D721Med (cell line): ENCODE results near the gene LDAF1.

Experiments
- DNase-seq: peaks from one replicate; pipeline ENCODE4 v3.0.0; 2011; ENCODE audit warnings: low spot score; ENCODE audit not compliant: insufficient read length
- FAIRE-seq: peaks from 2 replicates; lab custom pipeline; 2011; peaks lifted over from hg19 to GRCh38; lab: Jason Lieb, UNC
- CTCF ChIP-seq: IDR thresholded peaks from 2 replicates; pipeline ENCODE4 v1.5.1; 2012; ENCODE audit warnings: mild to moderate bottlenecking, control low read depth; ENCODE audit not compliant: insufficient read depth; ENCODE audit errors: missing control alignments

Gene LDAF1

GRCh38 chr16:21156767-21157467 is 1.6 kb upstream of the LDAF1 start:
- peak; percentile 55 for DNase-seq
- peak; percentile 68 for TF ChIP-seq CTCF
- FAIRE-seq, result no peak

GRCh38 chr16:21157632-21158031 is 842 bp upstream of the LDAF1 start:
- no peak for FAIRE-seq

GRCh38 chr16:21159281-21159951 is 942 bp downstream of the LDAF1 start:
- no peak for TF ChIP-seq CTCF
- no peak for DNase-seq
- FAIRE-seq, result no peak

More at GRCh38 chr16:21157632-21158031, 842 bp upstream of the LDAF1 start:
- DNase-seq, result no peak
- TF ChIP-seq CTCF, result no peak

- TF ChIP-seq CTCF, result no peak
- FAIRE-seq (no peak), DNase-seq (no peak)
These were observed 1.8 kb downstream of the LDAF1 start for GRCh38 chr16:21160276-21160675.

- TF ChIP-seq CTCF, result no peak
- no peak for DNase-seq
- no peak for FAIRE-seq
These were observed 2.7 kb downstream of the LDAF1 start for GRCh38 chr16:21161211-21161610.

- TF ChIP-seq CTCF, result no peak
- FAIRE-seq (no peak), DNase-seq (no peak)
These were observed 4.2 kb downstream of the LDAF1 start for GRCh38 chr16:21162661-21163151.

- no peak for TF ChIP-seq CTCF
- FAIRE-seq (no peak), DNase-seq (no peak)
These were observed 5.1 kb downstream of the LDAF1 start for GRCh38 chr16:21163576-21163975.
